Subcutaneous abdominal adipose tissue (tissue), 5 donors: Measurements from ENCODE around the gene ARHGEF17.

ENCODE experiments used
- H3K27ac ChIP-seq: one replicate; pipeline ENCODE4 v1.7.0; 2013; ENCODE audit warnings: low read depth, mild to moderate bottlenecking, inconsistent platforms, low read length, moderate library complexity
- H3K27me3 ChIP-seq, 5 donors: one replicate each; pipeline ENCODE4 v1.7.0; 2013; ENCODE audit warnings: low read length in 5 of 5, inconsistent platforms in 1 of 5; ENCODE audit not compliant: control insufficient read depth in 5 of 5, insufficient read depth in 4 of 5
- H3K36me3 ChIP-seq, 5 donors: one replicate each; pipeline ENCODE4 v1.7.0; 2013; ENCODE audit warnings: low read length in 5 of 5; ENCODE audit not compliant: control insufficient read depth in 5 of 5, insufficient read depth in 5 of 5
- H3K4me1 ChIP-seq, 5 donors: one replicate each; pipeline ENCODE4 v1.7.0; 2013; ENCODE audit warnings: low read length in 5 of 5, mild to moderate bottlenecking in 3 of 5, moderate library complexity in 1 of 5; ENCODE audit not compliant: control insufficient read depth in 5 of 5, insufficient read depth in 5 of 5
- H3K4me3 ChIP-seq, 5 donors: one replicate each; pipeline ENCODE4 v1.7.0; 2013; ENCODE audit warnings: low read length in 5 of 5, low read depth in 1 of 5
- H3K9ac ChIP-seq, 5 donors: one replicate each; pipeline ENCODE4 v1.7.0; 2013; ENCODE audit warnings: low read length in 5 of 5, mild to moderate bottlenecking in 4 of 5, moderate library complexity in 3 of 5
- H3K9me3 ChIP-seq, 5 donors: one replicate each; pipeline ENCODE4 v1.7.0; 2013; ENCODE audit warnings: low read length in 5 of 5; ENCODE audit not compliant: control insufficient read depth in 5 of 5
- donor health status: healthy.
- donor health status: healthy.
- donor health status: healthy.
- donor health status: healthy.
- donor health status: healthy.

The ARHGEF17 gene

GRCh38 chr11:73384125-73384441 lies 76.0 kb downstream of the ARHGEF17 start:
- H3K27ac ChIP-seq, result no peak overlapping the region

GRCh38 chr11:73384531-73384871 lies 76.4 kb downstream of the ARHGEF17 start:
- peaks cover 4 to 100% (median 58%) of the 10 kb centered on the region in 5 donors for H3K4me1 ChIP-seq
- no peak overlapping the region for H3K4me3 ChIP-seq
- H3K27me3 ChIP-seq, result no peaks in the 10 kb centered on the region
- no peak overlapping the region for H3K27ac ChIP-seq
- H3K9me3 ChIP-seq, result no peaks in the 10 kb centered on the region
- H3K36me3 ChIP-seq, result no peaks in the 10 kb centered on the region
- no peak overlapping the region for H3K9ac ChIP-seq

More at GRCh38 chr11:73384125-73384441, 76.0 kb downstream of the ARHGEF17 start:
- Histone ChIP-seq H3K9me3 (no peaks in the 10 kb centered on the region), H3K36me3 (no peaks in the 10 kb centered on the region), H3K9ac (no peak overlapping the region), H3K27me3 (no peaks in the 10 kb centered on the region), H3K4me3 (no peak overlapping the region), H3K4me1 (peaks cover 4 to 99% (median 58%) of the 10 kb centered on the region in 5 donors)

GRCh38 chr11:73384872-73385689 lies 77.0 kb downstream of the ARHGEF17 start:
- H3K27ac ChIP-seq, result peak overlapping the region; percentile 23
- no peaks in the 10 kb centered on the region for H3K36me3 ChIP-seq
- peaks cover 2 to 100% (median 54%) of the 10 kb centered on the region in 5 donors for H3K4me1 ChIP-seq
- H3K27me3 ChIP-seq, result no peaks in the 10 kb centered on the region
- peak overlapping the region in 1 of 5 donors; percentile 4 for H3K9ac ChIP-seq
- H3K9me3 ChIP-seq, result no peaks in the 10 kb centered on the region
- no peak overlapping the region for H3K4me3 ChIP-seq

GRCh38 chr11:73386016-73386415 lies 77.9 kb downstream of the ARHGEF17 start:
- Histone ChIP-seq H3K4me3 (no peak overlapping the region), H3K36me3 (no peaks in the 10 kb centered on the region), H3K9ac (no peak overlapping the region), H3K27me3 (no peaks in the 10 kb centered on the region), H3K4me1 (peaks cover 2 to 94% (median 53%) of the 10 kb centered on the region in 5 donors), H3K27ac (peak overlapping the region; percentile 23), H3K9me3 (no peaks in the 10 kb centered on the region)

GRCh38 chr11:73386546-73386945 lies 78.5 kb downstream of the ARHGEF17 start:
- peak overlapping the region; percentile 23 for H3K27ac ChIP-seq

GRCh38 chr11:73387594-73388264 lies 79.7 kb downstream of the ARHGEF17 start:
- Histone ChIP-seq H3K4me3 (no peak overlapping the region), H3K9ac (peak overlapping the region in 1 of 5 donors; percentile 23), H3K27ac (no peak overlapping the region), H3K27me3 (no peaks in the 10 kb centered on the region), H3K4me1 (peaks cover 2 to 77% (median 41%) of the 10 kb centered on the region in 5 donors), H3K36me3 (peaks cover 0 to 7% (median 0%) of the 10 kb centered on the region in 5 donors), H3K9me3 (no peaks in the 10 kb centered on the region)

More at GRCh38 chr11:73386546-73386945, 78.5 kb downstream of the ARHGEF17 start:
- H3K4me3 ChIP-seq, result no peak overlapping the region
- no peaks in the 10 kb centered on the region for H3K9me3 ChIP-seq
- no peaks in the 10 kb centered on the region for H3K36me3 ChIP-seq
- no peak overlapping the region for H3K9ac ChIP-seq
- peaks cover 2 to 89% (median 52%) of the 10 kb centered on the region in 5 donors for H3K4me1 ChIP-seq
- H3K27me3 ChIP-seq, result no peaks in the 10 kb centered on the region

- peaks cover 0 to 76% (median 36%) of the 10 kb centered on the region in 5 donors for H3K4me1 ChIP-seq
- peak overlapping the region in 1 of 5 donors; percentile 23 for H3K9ac ChIP-seq
- no peak overlapping the region for H3K4me3 ChIP-seq
- no peaks in the 10 kb centered on the region for H3K9me3 ChIP-seq
- peaks cover 0 to 7% (median 0%) of the 10 kb centered on the region in 5 donors for H3K36me3 ChIP-seq
- H3K27me3 ChIP-seq, result no peaks in the 10 kb centered on the region
- H3K27ac ChIP-seq, result no peak overlapping the region
Measured at GRCh38 chr11:73388265-73389133, 80.4 kb downstream of the ARHGEF17 start.

- Histone ChIP-seq H3K27me3 (no peaks in the 10 kb centered on the region), H3K9me3 (no peaks in the 10 kb centered on the region), H3K36me3 (peaks cover 0 to 10% (median 0%) of the 10 kb centered on the region in 5 donors), H3K9ac (no peak overlapping the region), H3K4me3 (no peak overlapping the region), H3K4me1 (peaks cover 0 to 70% (median 31%) of the 10 kb centered on the region in 5 donors), H3K27ac (no peak overlapping the region)
Measured at GRCh38 chr11:73389134-73389525, 81.1 kb downstream of the ARHGEF17 start.

GRCh38 chr11:73389916-73390315 lies 81.8 kb downstream of the ARHGEF17 start:
- no peak overlapping the region for H3K27ac ChIP-seq

More at GRCh38 chr11:73389916-73390315, 81.8 kb downstream of the ARHGEF17 start:
- Histone ChIP-seq H3K27me3 (no peaks in the 10 kb centered on the region), H3K4me3 (no peak overlapping the region), H3K9ac (no peak overlapping the region), H3K9me3 (no peaks in the 10 kb centered on the region), H3K36me3 (peaks cover 0 to 18% (median 0%) of the 10 kb centered on the region in 5 donors), H3K4me1 (peaks cover 0 to 62% (median 31%) of the 10 kb centered on the region in 5 donors)
